H1 (cell line): Measurements from ENCODE around the gene NPC1L1. TPM values are rescaled to one million over a fixed set of nuclear protein-coding genes. Genes with fewer than 3 reads are reported as not detected.
A peak's percentile ranks its signal among the peaks of the same experiment; 100 is the strongest.

Source experiments
- CTCF ChIA-PET: fragments of 300-600 bp; sonication (Branson Sonifier 250); formaldehyde crosslinking; loops from one replicate; lab custom pipeline; 2021; ENCODE audit not compliant: partially characterized antibody; lab: Charles Lee
- POLR2A ChIA-PET: fragments of 300-600 bp; sonication (Branson Sonifier 250); formaldehyde crosslinking; loops from one replicate; lab custom pipeline; 2021; ENCODE audit warnings: inconsistent platforms; ENCODE audit not compliant: partially characterized antibody; lab: Charles Lee
- DNase-seq, 2 experiments: peaks; one replicate each; pipeline versions ENCODE4 v3.0.0 to v3.0.0-alpha.2; 2010 to 2022; ENCODE audit warnings: low spot score in 2 of 2, low read depth in 1 of 2, mixed read lengths in 1 of 2
- FAIRE-seq: peaks from 2 replicates; lab custom pipeline; 2011; peaks lifted over from hg19 to GRCh38; lab: Jason Lieb, UNC
- H2AFZ ChIP-seq: 2 replicates; pipeline ENCODE4 v1.8.1; 2012; ENCODE audit warnings: low read length, inconsistent platforms
- H2AK5ac ChIP-seq: 2 replicates; pipeline ENCODE4 v1.6.1; 2013; ENCODE audit warnings: low read depth, low read length
- H2BK120ac ChIP-seq: replicated peaks from 2 replicates; pipeline ENCODE3; 2013; ENCODE audit warnings: low read depth, low read length, inconsistent platforms
- H2BK12ac ChIP-seq: 2 replicates; pipeline ENCODE4 v1.6.1; 2013; ENCODE audit warnings: low read depth, low read length
- H2BK15ac ChIP-seq: 2 replicates; pipeline ENCODE4 v1.6.1; 2013; ENCODE audit warnings: low read length
- H2BK20ac ChIP-seq: 2 replicates; pipeline ENCODE4 v1.6.1; 2013; ENCODE audit warnings: low read length
- H2BK5ac ChIP-seq: 2 replicates; pipeline ENCODE4 v1.6.1; 2013; ENCODE audit warnings: low read depth, low read length
- H3K14ac ChIP-seq: 2 replicates; pipeline ENCODE4 v1.6.1; 2013; ENCODE audit warnings: inconsistent platforms; ENCODE audit not compliant: insufficient read length
- H3K18ac ChIP-seq: 2 replicates; pipeline ENCODE4 v1.6.1; 2013; ENCODE audit warnings: low read length; ENCODE audit errors: extremely low read depth
- H3K23ac ChIP-seq: 2 replicates; pipeline ENCODE4 v1.6.1; 2013; ENCODE audit warnings: inconsistent platforms; ENCODE audit not compliant: insufficient read length
- H3K23me2 ChIP-seq: 2 replicates; pipeline ENCODE4 v1.6.1; 2013; ENCODE audit warnings: low read depth, low read length
- H3K27ac ChIP-seq: 2 replicates; pipeline ENCODE4 v1.6.1; 2011; ENCODE audit warnings: low read depth, low read length, inconsistent platforms
- H3K27me3 ChIP-seq, 4 experiments: replicated peaks in 1 of 4; 1 replicate in 1 of 4; 2 replicates in 3 of 4; pipeline versions ENCODE4 v1.6.1 to v1.8.1; 2011 to 2013; ENCODE audit warnings: low read length in 3 of 4, mild to moderate bottlenecking in 3 of 4, inconsistent platforms in 2 of 4, mixed read lengths in 2 of 4, moderate library complexity in 1 of 4; ENCODE audit not compliant: control insufficient read depth in 3 of 4, insufficient read depth in 3 of 4; ENCODE audit errors: extremely low read depth in 1 of 4
- H3K36me3 ChIP-seq, 4 experiments: 2 replicates each; pipeline versions ENCODE4 v1.6.1 to v1.8.1; 2011 to 2013; ENCODE audit warnings: mild to moderate bottlenecking in 4 of 4, low read length in 3 of 4, moderate library complexity in 2 of 4, control low read depth in 1 of 4, inconsistent platforms in 1 of 4; ENCODE audit not compliant: insufficient read depth in 4 of 4, control insufficient read depth in 2 of 4
- H3K4ac ChIP-seq: replicated peaks from 2 replicates; pipeline ENCODE3; 2013; ENCODE audit warnings: low read length, low read depth, mixed read lengths, inconsistent platforms; ENCODE audit not compliant: insufficient read length
- H3K4me1 ChIP-seq, 4 experiments: replicated peaks in 1 of 4; 1 replicate in 1 of 4; 2 replicates in 3 of 4; pipeline versions ENCODE4 v1.6.1 to v1.8.1; 2011 to 2013; ENCODE audit warnings: low read length in 3 of 4, inconsistent platforms in 2 of 4, mixed read lengths in 1 of 4; ENCODE audit not compliant: insufficient read depth in 4 of 4, control insufficient read depth in 3 of 4
- H3K4me2 ChIP-seq, 2 experiments: 2 replicates each; pipeline versions ENCODE4 v1.6.1 to v1.8.1; 2011 to 2013; ENCODE audit warnings: low read depth in 2 of 2, low read length in 2 of 2, control low read depth in 1 of 2, inconsistent platforms in 1 of 2, mild to moderate bottlenecking in 1 of 2; ENCODE audit not compliant: insufficient read depth in 1 of 2
- H3K4me3 ChIP-seq, 4 experiments: fragments of 200-600, 300-600 bp in 1 of 4; sonication (generic), shearing (Covaris generic), sonication (Bioruptor Twin) in 1 of 4; 2 replicates each; pipeline versions ENCODE4 v1.5.1 to v1.8.1; 2011 to 2016; ENCODE audit warnings: low read length in 4 of 4, low read depth in 3 of 4, control low read depth in 2 of 4, inconsistent platforms in 2 of 4, mild to moderate bottlenecking in 2 of 4, mixed read lengths in 1 of 4, moderate library complexity in 1 of 4; ENCODE audit not compliant: insufficient read depth in 2 of 4; ENCODE audit errors: extremely low read depth in 1 of 4
- H3K56ac ChIP-seq: replicated peaks from 2 replicates; pipeline ENCODE3; 2013; ENCODE audit warnings: low read depth, mild to moderate bottlenecking, mixed read lengths, low read length, inconsistent platforms; ENCODE audit not compliant: insufficient read length
- H3K79me1 ChIP-seq: 2 replicates; pipeline ENCODE4 v1.6.1; 2013; ENCODE audit warnings: low read depth, low read length, control low read depth
- H3K79me2 ChIP-seq, 2 experiments: 2 replicates each; pipeline versions ENCODE4 v1.6.1 to v1.8.1; 2012 to 2013; ENCODE audit warnings: low read length in 2 of 2, mild to moderate bottlenecking in 2 of 2, inconsistent platforms in 1 of 2; ENCODE audit not compliant: insufficient read depth in 2 of 2, control insufficient read depth in 1 of 2
- H3K9ac ChIP-seq, 4 experiments: replicated peaks in 1 of 4; 1 replicate in 1 of 4; 2 replicates in 3 of 4; pipeline versions ENCODE4 v1.6.1 to v1.8.1; 2011 to 2013; ENCODE audit warnings: low read depth in 3 of 4, low read length in 3 of 4, control low read depth in 2 of 4, mild to moderate bottlenecking in 2 of 4, moderate library complexity in 2 of 4, inconsistent platforms in 1 of 4; ENCODE audit errors: extremely low read depth in 1 of 4
- H3K9me3 ChIP-seq, 2 experiments: 2 replicates each; pipeline versions ENCODE4 v1.6.1 to v1.8.1; 2012 to 2013; ENCODE audit warnings: mild to moderate bottlenecking in 2 of 2, moderate library complexity in 2 of 2, control low read depth in 1 of 2, inconsistent platforms in 1 of 2, low read depth in 1 of 2, low read length in 1 of 2, mixed read lengths in 1 of 2; ENCODE audit not compliant: insufficient read depth in 2 of 2
- H4K20me1 ChIP-seq, 2 experiments: replicated peaks in 1 of 2; 2 replicates each; pipeline versions ENCODE3 to v1.8.1; 2011 to 2013; ENCODE audit warnings: inconsistent platforms in 2 of 2, low read length in 2 of 2, mild to moderate bottlenecking in 1 of 2; ENCODE audit not compliant: insufficient read depth in 2 of 2, control insufficient read depth in 1 of 2
- H4K5ac ChIP-seq: 2 replicates; pipeline ENCODE4 v1.6.1; 2013; ENCODE audit warnings: low read length, low read depth, mixed read lengths, inconsistent platforms; ENCODE audit not compliant: insufficient read length
- H4K8ac ChIP-seq: 2 replicates; pipeline ENCODE4 v1.8.0; 2013; ENCODE audit warnings: mild to moderate bottlenecking, moderate library complexity, low read length, inconsistent platforms; ENCODE audit not compliant: insufficient read depth; ENCODE audit errors: extremely low read depth
- H4K91ac ChIP-seq: replicated peaks from 2 replicates; pipeline ENCODE3; 2013; ENCODE audit warnings: low read length, mixed read lengths, inconsistent platforms; ENCODE audit not compliant: insufficient read length
- EGR1 ChIP-seq: IDR thresholded peaks from 2 replicates; pipeline ENCODE4 v1.6.1; 2011; ENCODE audit warnings: low read depth, low read length, borderline replicate concordance
- EP300 ChIP-seq, 2 experiments: IDR thresholded peaks; 1 replicate in 1 of 2; 2 replicates in 1 of 2; pipeline ENCODE4 v1.6.1; 2011 to 2012; ENCODE audit warnings: low read depth in 2 of 2, low read length in 2 of 2, mild to moderate bottlenecking in 2 of 2, borderline replicate concordance in 1 of 2, inconsistent platforms in 1 of 2, moderate library complexity in 1 of 2
- HDAC6 ChIP-seq: IDR thresholded peaks from one replicate; pipeline ENCODE4 v1.7.1; 2012; ENCODE audit warnings: low read depth, mild to moderate bottlenecking, inconsistent platforms, low read length, moderate library complexity
- JUND ChIP-seq: IDR thresholded peaks from 2 replicates; pipeline ENCODE4 v1.6.1; 2011; ENCODE audit warnings: mild to moderate bottlenecking, improper control_type of control experiment, low read length
- KDM4A ChIP-seq: IDR thresholded peaks from one replicate; pipeline ENCODE4 v1.7.1; 2012; ENCODE audit warnings: low read depth, mild to moderate bottlenecking, moderate library complexity, low read length, inconsistent platforms; ENCODE audit not compliant: severe bottlenecking
- MAFK ChIP-seq: IDR thresholded peaks from 2 replicates; pipeline ENCODE4 v1.6.1; 2012; ENCODE audit warnings: low read depth, mild to moderate bottlenecking, improper control_type of control experiment, low read length
- NANOG ChIP-seq: IDR thresholded peaks from 2 replicates; pipeline ENCODE4 v1.6.1; 2011; ENCODE audit warnings: low read length, low read depth, mild to moderate bottlenecking, inconsistent platforms; ENCODE audit not compliant: insufficient read depth, poor library complexity, severe bottlenecking
- PHF8 ChIP-seq: fragments of 200-600 bp; sonication (generic); conservative IDR thresholded peaks from 2 replicates; pipeline ENCODE4 v1.7.1; 2012; ENCODE audit warnings: low read depth, mild to moderate bottlenecking, inconsistent platforms, low read length, moderate library complexity
- POU5F1 ChIP-seq: IDR thresholded peaks from 2 replicates; pipeline ENCODE4 v1.6.1; 2011; ENCODE audit warnings: low read depth, mild to moderate bottlenecking, low read length, moderate library complexity
- RNF2 ChIP-seq: fragments of 200-900, 300-1000 bp; sonication (generic); IDR thresholded peaks from 2 replicates; pipeline ENCODE4 v1.7.1; 2016; ENCODE audit warnings: borderline replicate concordance, low read depth, mild to moderate bottlenecking, antibody characterized with exemption, low read length; ENCODE audit not compliant: poor library complexity, severe bottlenecking; ENCODE audit errors: missing control alignments
- SIRT6 ChIP-seq: IDR thresholded peaks from one replicate; pipeline ENCODE4 v1.7.1; 2012; ENCODE audit warnings: low read length, inconsistent platforms
- TCF12 ChIP-seq: IDR thresholded peaks from 2 replicates; pipeline ENCODE4 v1.6.1; 2011; ENCODE audit warnings: low read depth, mild to moderate bottlenecking, low read length
- WGBS, 2 experiments: shearing (Covaris generic) in 1 of 2; methylation state at CpG; one replicate each; pipeline versions ENCODE4 v1.1.6 to v1.1.7; 2013 to 2015; ENCODE audit warnings: low lambda C conversion rate in 2 of 2, mixed read lengths in 2 of 2, inconsistent platforms in 1 of 2, low coverage in 1 of 2, missing lambda C conversion rate in 1 of 2; ENCODE audit not compliant: insufficient replicate concordance in 2 of 2, insufficient coverage in 1 of 2, insufficient read length in 1 of 2; ENCODE audit errors: extremely low coverage in 1 of 2, missing lambda C conversion rate in 1 of 2; 5-methylcytosine and 5-hydroxymethylcytosine counted together
- polyA plus RNA-seq, 7 experiments: library from polyadenylated mRNA; depleted of rRNA in 3 of 7; stranded (reverse) in 5 of 7; unstranded in 2 of 7; fragments of >200 nt in 5 of 7; fragments of 200-250 nt in 2 of 7; gene quantifications; 1 replicate in 5 of 7; 2 replicates in 1 of 7; 4 replicates in 1 of 7; pipeline versions ENCODE4 v1.2.1 to v1.2.3, GENCODE V29; 2011 to 2013; ENCODE audit warnings: missing spikeins in 2 of 7, mixed read lengths in 2 of 7
- total RNA-seq: library from RNA; stranded (reverse); fragmentation: NEBNext Ultra II Directional; extraction: Animal tissue kit (Norgen Biotek cat#: 25700); gene quantifications from 2 replicates; pipeline ENCODE4 v1.2.1, GENCODE V29; 2021

Gene NPC1L1
- total and polyA plus RNA-seq, 2 of the 8 experiments (the other 6 are each of a cell fraction or from before 2014, with no cell fraction given) = 0.06 to 0.21 TPM

DNA sequence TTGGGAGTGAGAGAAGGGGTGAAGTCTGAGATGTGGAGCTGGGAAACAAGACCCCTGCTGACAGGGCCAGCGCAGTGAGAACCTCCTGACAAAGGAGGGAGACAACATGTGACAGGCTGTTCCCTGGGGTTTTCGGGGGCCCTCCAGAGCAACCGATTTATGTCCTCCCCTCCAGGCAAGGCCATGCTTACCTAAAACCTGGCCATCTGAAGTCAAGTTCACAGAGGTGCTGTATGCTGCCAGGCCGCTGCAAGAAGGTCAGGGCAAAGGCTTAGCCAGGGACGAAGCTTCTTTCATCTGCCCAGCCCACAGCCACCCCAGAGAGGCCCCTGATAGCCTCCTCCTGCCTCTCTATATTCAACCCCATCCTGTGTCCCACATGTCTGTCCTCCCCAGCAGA is 20.6 kb downstream of the NPC1L1 start:
- no peak overlapping the region for H2BK15ac ChIP-seq
- H2BK20ac ChIP-seq = no peak overlapping the region
- no peak overlapping the region for H2BK120ac ChIP-seq
- H3K14ac ChIP-seq = no peak overlapping the region
- H2BK5ac ChIP-seq = no peak overlapping the region
- H4K8ac ChIP-seq = no peak overlapping the region
- 0 out of 2 replicates have a peak overlapping the region, but pooled peaks have one; percentile 34 for H2AFZ ChIP-seq
- no peaks in the 10 kb centered on the region for H3K4me1 ChIP-seq
- CTCF ChIA-PET = interaction anchor here (0.8 to 2.4 kb wide), 3 partner anchors 14 to 45 kb away, joined by 3 to 12 read pairs (median 11); no protein-coding TSS in a partner anchor
- H3K27ac ChIP-seq = no peak overlapping the region
- H3K56ac ChIP-seq = no peak overlapping the region
- H3K4me3 ChIP-seq = no peak overlapping the region
- H4K20me1 ChIP-seq = no peaks in the 10 kb centered on the region
- TF ChIP-seq NANOG (no peak), PHF8 (no peak), MAFK (no peak), KDM4A (no peak), HDAC6 (no peak), SIRT6 (no peak), EP300 (IDR thresholded peaks at IDR 0.05; ENCODE audit: borderline replicate concordance in 1 of 2, low read depth in 2 of 2, low read length in 2 of 2) (no peak), EGR1 (no peak), POU5F1 (no peak), TCF12 (no peak), RNF2 (no peak), JUND (no peak)
- no peak overlapping the region for H3K9ac ChIP-seq
- 0 out of 4 replicates have a peak, but pooled peaks cover 0 to 3% of the 10 kb centered on the region in 2 experiments for H3K9me3 ChIP-seq
- no peak overlapping the region for H3K4ac ChIP-seq
- FAIRE-seq (no peak), DNase-seq (no peak)
- no peak overlapping the region for H3K23ac ChIP-seq
- no peak overlapping the region for H2BK12ac ChIP-seq
- H3K79me2 ChIP-seq = no peaks in the 10 kb centered on the region
- no peak overlapping the region for H3K4me2 ChIP-seq
- no peak overlapping the region for H4K91ac ChIP-seq
- no peaks in the 10 kb centered on the region for H3K79me1 ChIP-seq
- H3K23me2 ChIP-seq = no peaks in the 10 kb centered on the region
- H3K36me3 ChIP-seq = no peaks in the 10 kb centered on the region
- 85% methylated on average over 5 of the region's 5 CpGs; no CpG with 5 or more reads in 1 of the 2 experiments for WGBS, 2 experiments
- no peak overlapping the region for H2AK5ac ChIP-seq
- no peak overlapping the region for H4K5ac ChIP-seq
- POLR2A ChIA-PET = interaction anchor here (1.6 kb wide), 1 partner anchor 10 kb away, joined by 4 read pairs; no protein-coding TSS in a partner anchor
- no peaks in the 10 kb centered on the region for H3K27me3 ChIP-seq
- no peak overlapping the region for H3K18ac ChIP-seq
